RWPE1 (cell line): ENCODE data around the gene PPP2R2B.

Experiments
- CTCF ChIA-PET: fragments of 350-600 bp; sonication (Branson Sonifier 250); formaldehyde crosslinking; extraction: SDS; loops from one replicate; lab custom pipeline; 2021; lab: Yijun Ruan, JAX
- POLR2A ChIA-PET: fragments of 400-600 bp; formaldehyde crosslinking; extraction: SDS; loops from one replicate; lab custom pipeline; 2020; ENCODE audit warnings: antibody characterized with exemption; ENCODE audit not compliant: low non-redundant PET; lab: Yijun Ruan, JAX
- DNase-seq: peaks from one replicate; pipeline ENCODE4 v3.0.0; 2012; ENCODE audit warnings: low spot score
- H3K27ac ChIP-seq: fragments of 450-650 bp; 2 replicates; pipeline ENCODE4 v1.5.1; 2017
- CTCF ChIP-seq: fragments of 450-650 bp; conservative IDR thresholded peaks from 2 replicates; pipeline ENCODE4 v1.5.1; 2017; ENCODE audit warnings: low read depth, mild to moderate bottlenecking

Gene PPP2R2B

DNA sequence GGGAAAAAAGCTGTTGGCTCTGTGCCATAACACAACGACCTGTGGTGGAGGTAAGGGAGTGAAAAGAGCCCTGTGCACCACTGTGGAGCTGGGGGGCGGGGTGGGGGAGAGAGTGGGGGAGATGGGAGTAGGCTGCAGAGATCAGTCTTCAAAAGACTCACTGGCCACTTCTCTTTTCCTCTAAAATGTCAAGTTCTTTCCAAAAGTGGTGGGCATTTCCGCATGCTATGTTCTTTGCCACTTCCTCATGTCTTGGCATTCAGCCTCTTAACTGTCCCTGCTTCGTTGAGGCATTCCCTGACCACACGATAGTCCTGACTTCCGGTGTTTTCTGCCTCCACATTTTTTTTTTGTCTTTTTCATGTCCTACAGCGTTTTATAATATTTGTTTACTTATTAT, 2.4 kb upstream of the PPP2R2B start:
- no peak for TF ChIP-seq CTCF
- no peak for DNase-seq
- CTCF ChIA-PET: interaction anchor here (0.7 kb wide), 1 partner anchor 418 kb away, joined by 5 read pairs; no protein-coding TSS in a partner anchor
- POLR2A ChIA-PET: no interaction called here
- no peak overlapping the region for H3K27ac ChIP-seq

DNA sequence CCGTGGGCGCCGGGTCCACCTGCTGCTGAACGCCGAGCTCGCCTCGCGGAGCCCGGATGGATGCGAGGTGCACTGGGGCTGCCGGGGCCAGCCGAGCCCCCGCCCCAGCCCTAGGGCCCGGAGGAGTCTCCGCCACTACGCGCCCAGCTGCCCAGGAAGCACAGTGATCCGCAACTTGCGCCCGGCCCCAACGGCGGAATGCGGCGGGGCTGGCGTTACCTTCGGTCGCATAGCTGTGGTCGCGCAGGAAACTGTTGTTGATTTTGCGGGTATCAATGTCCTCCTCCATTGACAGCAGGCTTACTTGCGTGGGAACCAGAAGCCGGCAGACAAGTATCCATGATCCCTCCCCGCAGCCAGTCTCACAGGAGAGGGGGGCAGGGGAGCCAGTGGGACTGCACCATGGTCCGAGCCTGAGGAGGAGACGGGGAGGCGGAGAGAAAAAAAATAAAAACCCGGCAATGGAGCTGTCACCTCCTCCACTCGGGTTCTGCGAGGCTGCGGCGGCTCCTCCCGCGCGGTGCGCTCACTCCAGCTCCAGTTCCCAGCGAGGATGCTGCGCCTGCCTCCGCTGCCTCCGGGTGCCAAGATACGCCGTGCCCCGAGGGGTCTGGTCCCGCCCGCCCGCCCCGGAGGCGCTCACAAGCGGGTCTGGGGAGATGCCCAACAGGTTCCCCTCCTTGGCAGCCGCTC, 628 bp downstream of the PPP2R2B start:
- no peak for TF ChIP-seq CTCF
- DNase-seq: peak; percentile 38
- ChIA-PET CTCF (interaction anchor here (0.7 to 1.1 kb wide), 3 partner anchors 12 to 339 kb away, joined by 3 to 5 read pairs (median 4); no protein-coding TSS in a partner anchor), POLR2A (no interaction called here)
- no peak overlapping the region for H3K27ac ChIP-seq

- no peak for DNase-seq
- CTCF ChIA-PET: interaction anchor here (0.7 to 0.8 kb wide), 2 partner anchors 11 to 126 kb away, joined by 3 read pairs; no protein-coding TSS in a partner anchor
- POLR2A ChIA-PET: no interaction called here
These were observed 1.3 kb downstream of the PPP2R2B start for GRCh38 chr5:146877178-146877681.

GRCh38 chr5:146873186-146873917, 5.2 kb downstream of the PPP2R2B start:
- CTCF ChIA-PET: no interaction called here
- POLR2A ChIA-PET: no interaction called here
- DNase-seq: no peak
- TF ChIP-seq CTCF: no peak
- no peak overlapping the region for H3K27ac ChIP-seq

More at GRCh38 chr5:146877178-146877681, 1.3 kb downstream of the PPP2R2B start:
- no peak for TF ChIP-seq CTCF
- no peak overlapping the region for H3K27ac ChIP-seq

GRCh38 chr5:146872188-146872587, 6.4 kb downstream of the PPP2R2B start:
- CTCF ChIA-PET: interaction anchor here (0.6 kb wide), 2 partner anchors 11 to 94 kb away, joined by 3 to 4 read pairs; no protein-coding TSS in a partner anchor
- TF ChIP-seq CTCF: no peak
- H3K27ac ChIP-seq: no peak overlapping the region
- POLR2A ChIA-PET: no interaction called here
- DNase-seq: no peak

GRCh38 chr5:146867996-146868708, 10.4 kb downstream of the PPP2R2B start:
- POLR2A ChIA-PET: no interaction called here
- DNase-seq: no peak
- TF ChIP-seq CTCF: no peak
- no peak overlapping the region for H3K27ac ChIP-seq
- CTCF ChIA-PET: no interaction called here
